Adrenal gland (tissue), 5 donors: ENCODE results near the gene RNF183.

Experiments
- CTCF ChIP-seq, 6 experiments: fragments of 450-650 bp in 4 of 6; fragments of 200-600 bp in 2 of 6; sonication (generic) in 1 of 6; IDR thresholded peaks; 1 replicate in 5 of 6; 2 replicates in 1 of 6; pipeline versions ENCODE4 v1.5.1 to v1.8.0; 2016 to 2021; ENCODE audit warnings: antibody characterized with exemption in 6 of 6, mild to moderate bottlenecking in 2 of 6, moderate library complexity in 1 of 6
- POLR2A ChIP-seq, 2 donors: fragments of 450-650 bp; IDR thresholded peaks; one replicate each; pipeline ENCODE4 v1.6.1; 2017; ENCODE audit warnings: antibody characterized with exemption in 2 of 2, mild to moderate bottlenecking in 2 of 2, moderate library complexity in 1 of 2
- donor health status: DM: no; HTN: no; CAD: no.

GRCh38 chr9:113298311-113298710 is 4.9 kb downstream of the RNF183 start:
- no peak for TF ChIP-seq POLR2A (IDR thresholded peaks at IDR 0.05)
- no peak for TF ChIP-seq CTCF (IDR thresholded peaks at IDR 0.05)
